Activated CD8-positive, alpha-beta memory T cell treated with anti-CD3 and anti-CD28 coated beads, Interleukin-2, amount 50 U/mL, for 4 hours (primary cell): ENCODE data around the gene SPATA31A3.
"Not testable (repeated sequence)": the region's sequence is repeated elsewhere in the genome, so short reads cannot be mapped to it uniquely, and the experiment has no call there.

Experiments
- DNase-seq: peaks from one replicate; pipeline ENCODE4 v3.0.0-alpha.2; 2020

The SPATA31A3 gene

GRCh38 chr9:66992450-66992849 lies at the start of gene SPATA31A3:
TSS of gene SPATA31A3 (minus strand) at chr9:66992550. CDS start at chr9:66992521, 29 bp downstream.
- not testable (repeated sequence) for DNase-seq

GRCh38 chr9:66952576-66952975 lies 39.8 kb downstream of the SPATA31A3 start:
- DNase-seq = not testable (repeated sequence)

DNA sequence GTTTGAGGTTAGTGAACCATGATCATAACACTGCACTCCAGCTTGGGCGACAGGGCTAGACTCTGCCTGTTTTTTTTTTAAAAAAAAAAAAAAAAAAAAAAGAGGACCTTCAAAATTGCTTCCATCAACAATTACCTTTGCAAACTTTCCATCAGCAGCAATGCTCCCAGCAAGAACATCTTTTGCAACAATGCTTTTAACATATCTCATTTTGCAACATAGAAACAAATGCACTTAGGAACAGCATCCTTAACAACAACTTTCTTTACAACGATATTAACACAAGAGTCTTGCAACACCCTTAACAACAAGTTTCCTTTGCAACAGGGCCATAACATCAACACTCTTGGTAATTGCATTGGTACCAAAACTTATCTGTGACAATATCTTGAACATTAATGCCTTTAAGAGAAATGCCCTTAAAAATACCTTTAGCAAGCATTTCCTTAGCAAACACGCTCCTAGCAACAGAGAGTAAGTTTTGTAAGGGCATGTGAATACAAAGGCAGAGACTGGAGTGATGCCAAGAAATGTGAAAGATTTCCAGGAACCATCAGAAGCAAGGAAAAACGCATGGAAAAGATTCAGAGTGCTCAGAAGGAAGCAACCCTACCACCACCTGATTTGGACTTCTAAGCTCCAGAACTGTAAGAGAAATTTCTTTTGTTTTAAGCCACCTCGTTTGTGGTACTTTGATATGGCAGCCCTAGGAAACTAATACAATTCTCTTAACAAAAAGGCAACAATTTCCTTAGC lies 49.8 kb downstream of the SPATA31A3 start:
- DNase-seq = not testable (repeated sequence)

- not testable (repeated sequence) for DNase-seq
Measured at GRCh38 chr9:66939878-66940830, 52.2 kb downstream of the SPATA31A3 start.

DNA sequence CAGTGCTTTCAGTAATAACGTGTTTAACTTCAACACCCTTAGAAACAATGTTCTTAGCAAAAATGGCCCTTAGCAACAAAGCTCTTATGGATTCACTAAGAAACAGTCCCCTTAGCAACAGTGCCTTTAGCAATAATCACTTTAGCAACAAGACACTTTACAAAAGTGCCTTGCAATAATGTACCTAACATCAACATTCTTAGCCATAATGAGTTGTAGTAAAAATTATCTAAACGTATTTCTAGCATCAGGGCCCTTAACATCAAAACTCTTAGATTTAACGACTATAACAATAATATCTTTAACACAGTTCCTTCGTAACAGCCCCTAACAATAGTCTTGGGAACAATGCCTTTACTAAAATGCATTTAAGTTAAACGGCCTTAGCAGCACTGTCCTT lies 54.0 kb downstream of the SPATA31A3 start:
- not testable (repeated sequence) for DNase-seq

GRCh38 chr9:66937662-66938061 lies 54.7 kb downstream of the SPATA31A3 start:
- not testable (repeated sequence) for DNase-seq
